ENCODE data around the gene SPOCK1.

- TF ChIP-seq, protein P1, sequence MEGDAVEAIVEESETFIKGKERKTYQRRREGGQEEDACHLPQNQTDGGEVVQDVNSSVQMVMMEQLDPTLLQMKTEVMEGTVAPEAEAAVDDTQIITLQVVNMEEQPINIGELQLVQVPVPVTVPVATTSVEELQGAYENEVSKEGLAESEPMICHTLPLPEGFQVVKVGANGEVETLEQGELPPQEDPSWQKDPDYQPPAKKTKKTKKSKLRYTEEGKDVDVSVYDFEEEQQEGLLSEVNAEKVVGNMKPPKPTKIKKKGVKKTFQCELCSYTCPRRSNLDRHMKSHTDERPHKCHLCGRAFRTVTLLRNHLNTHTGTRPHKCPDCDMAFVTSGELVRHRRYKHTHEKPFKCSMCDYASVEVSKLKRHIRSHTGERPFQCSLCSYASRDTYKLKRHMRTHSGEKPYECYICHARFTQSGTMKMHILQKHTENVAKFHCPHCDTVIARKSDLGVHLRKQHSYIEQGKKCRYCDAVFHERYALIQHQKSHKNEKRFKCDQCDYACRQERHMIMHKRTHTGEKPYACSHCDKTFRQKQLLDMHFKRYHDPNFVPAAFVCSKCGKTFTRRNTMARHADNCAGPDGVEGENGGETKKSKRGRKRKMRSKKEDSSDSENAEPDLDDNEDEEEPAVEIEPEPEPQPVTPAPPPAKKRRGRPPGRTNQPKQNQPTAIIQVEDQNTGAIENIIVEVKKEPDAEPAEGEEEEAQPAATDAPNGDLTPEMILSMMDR (IDR thresholded peaks at IDR 0.05; ENCODE audit: insufficient read depth, low read length), result no peak
- TF ChIP-seq REST (IDR thresholded peaks at IDR 0.05; ENCODE audit: insufficient replicate concordance, low read depth) (no peak), GABPA (IDR thresholded peaks at IDR 0.05; ENCODE audit: low read depth) (no peak)
These were observed 96.5 kb downstream of the SPOCK1 start for GRCh38 chr5:137402436-137403187.

Measured in HL-60 (cell line).